Left lung (tissue), 10 donors: Measurements from ENCODE around the gene HOXD13. TPM values are rescaled to one million over a fixed set of nuclear protein-coding genes. Genes with fewer than 3 reads are reported as not detected.
A peak's percentile ranks its signal among the peaks of the same experiment; 100 is the strongest.

Experiments used
- ATAC-seq: fragments of 200-7000 bp; cut with Tn5 transposase; one replicate; pipeline ENCODE4 v1.9.1; 2020; ENCODE audit warnings: moderate library complexity
- DNase-seq, 4 donors: peaks; one replicate each; pipeline ENCODE4 v3.0.0-alpha.2; 2013 to 2020
- H3K27ac ChIP-seq, 2 donors: fragments of 200-600 bp; sonication (generic) in 1 of 2; one replicate each; pipeline versions ENCODE4 v1.5.0 to v1.8.0; 2020 to 2021
- H3K27me3 ChIP-seq, 2 donors: fragments of 200-600 bp; sonication (generic) in 1 of 2; one replicate each; pipeline versions ENCODE4 v1.5.0 to v1.8.0; 2020 to 2021
- H3K36me3 ChIP-seq, 2 donors: fragments of 200-600 bp; sonication (generic) in 1 of 2; one replicate each; pipeline versions ENCODE4 v1.5.0 to v1.8.0; 2020 to 2021
- H3K4me1 ChIP-seq, 2 donors: fragments of 200-600 bp; one replicate each; pipeline ENCODE4 v1.8.0; 2021
- H3K4me3 ChIP-seq, 2 donors: fragments of 200-600 bp; sonication (generic) in 1 of 2; one replicate each; pipeline versions ENCODE4 v1.5.0 to v1.8.0; 2020 to 2021; ENCODE audit warnings: mild to moderate bottlenecking in 1 of 2
- H3K9me3 ChIP-seq, 2 donors: fragments of 200-600 bp; sonication (generic) in 1 of 2; one replicate each; pipeline versions ENCODE4 v1.5.0 to v1.8.0; 2020 to 2021
- intact Hi-C, 2 donors: fragments of 100-400 bp; cut with DNase I; formaldehyde crosslinking; loops; one replicate each; pipeline versions ENCODE4 v1.11.2 to v1.14.2; 2022
- polyA plus RNA-seq, 6 donors: library from polyadenylated mRNA; unstranded; fragments of 120-200 nt; gene quantifications; one replicate each; pipeline ENCODE4 v1.2.1, GENCODE V29; 2013; ENCODE audit not compliant: insufficient read length in 6 of 6
- total RNA-seq, 2 donors: library from RNA; stranded (reverse); fragmentation: NEBNext Ultra II Directional; extraction: Animal tissue kit (Norgen Biotek cat#: 25700); gene quantifications; one replicate each; pipeline ENCODE4 v1.2.1, GENCODE V29; 2021
- TF ChIP-seq, protein P1 (sequence below), 2 donors: fragments of 200-600 bp; sonication (generic) in 1 of 2; IDR thresholded peaks; one replicate each; pipeline versions ENCODE4 v1.5.0 to v1.8.0; 2021; ENCODE audit warnings: antibody characterized with exemption in 2 of 2
- donor health status: DM: no; HTN: yes; CAD: no.
- donor health status: DM: no; HTN: no; CAD: no.

HOXD13 gene
- total and polyA plus RNA-seq, 8 donors, result not detected

DNA sequence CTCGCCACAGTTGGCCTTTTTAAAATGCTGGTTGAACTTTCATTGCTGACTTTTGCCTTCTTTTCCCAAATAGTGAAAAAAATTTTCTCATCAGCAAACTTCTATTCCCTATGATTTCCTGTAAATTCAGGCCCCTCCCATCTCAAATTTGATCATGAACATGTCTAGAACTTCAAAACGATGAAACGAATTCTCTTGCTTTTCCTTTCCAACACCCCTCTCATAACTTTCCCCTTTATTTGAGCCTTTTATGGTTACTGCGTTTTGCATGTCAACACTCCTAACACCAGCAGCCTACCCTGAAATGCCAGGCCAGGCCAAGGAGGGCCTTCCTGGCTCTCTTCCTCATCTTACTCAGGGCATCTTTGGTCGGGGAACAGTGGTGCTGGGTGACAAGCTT lies 1.7 kb upstream of the HOXD13 start:
- peaks cover 0 to 27% of the 10 kb centered on the region in 2 donors for H3K4me1 ChIP-seq
- ATAC-seq, result no peak
- DNase-seq, result no peak
- H3K27ac ChIP-seq, result no peak overlapping the region
- no peak overlapping the region for H3K4me3 ChIP-seq
- TF ChIP-seq, protein P1, sequence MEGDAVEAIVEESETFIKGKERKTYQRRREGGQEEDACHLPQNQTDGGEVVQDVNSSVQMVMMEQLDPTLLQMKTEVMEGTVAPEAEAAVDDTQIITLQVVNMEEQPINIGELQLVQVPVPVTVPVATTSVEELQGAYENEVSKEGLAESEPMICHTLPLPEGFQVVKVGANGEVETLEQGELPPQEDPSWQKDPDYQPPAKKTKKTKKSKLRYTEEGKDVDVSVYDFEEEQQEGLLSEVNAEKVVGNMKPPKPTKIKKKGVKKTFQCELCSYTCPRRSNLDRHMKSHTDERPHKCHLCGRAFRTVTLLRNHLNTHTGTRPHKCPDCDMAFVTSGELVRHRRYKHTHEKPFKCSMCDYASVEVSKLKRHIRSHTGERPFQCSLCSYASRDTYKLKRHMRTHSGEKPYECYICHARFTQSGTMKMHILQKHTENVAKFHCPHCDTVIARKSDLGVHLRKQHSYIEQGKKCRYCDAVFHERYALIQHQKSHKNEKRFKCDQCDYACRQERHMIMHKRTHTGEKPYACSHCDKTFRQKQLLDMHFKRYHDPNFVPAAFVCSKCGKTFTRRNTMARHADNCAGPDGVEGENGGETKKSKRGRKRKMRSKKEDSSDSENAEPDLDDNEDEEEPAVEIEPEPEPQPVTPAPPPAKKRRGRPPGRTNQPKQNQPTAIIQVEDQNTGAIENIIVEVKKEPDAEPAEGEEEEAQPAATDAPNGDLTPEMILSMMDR (IDR thresholded peaks at IDR 0.05), result no peak
- intact Hi-C loops, result loop anchor here in 1 of 2 donors (10.0 kb wide), 1 partner anchor 406 kb away; no protein-coding TSS in a partner anchor
- H3K36me3 ChIP-seq, result no peaks in the 10 kb centered on the region
- no peaks in the 10 kb centered on the region for H3K9me3 ChIP-seq
- H3K27me3 ChIP-seq, result peaks cover 100% of the 10 kb centered on the region in 2 donors

DNA sequence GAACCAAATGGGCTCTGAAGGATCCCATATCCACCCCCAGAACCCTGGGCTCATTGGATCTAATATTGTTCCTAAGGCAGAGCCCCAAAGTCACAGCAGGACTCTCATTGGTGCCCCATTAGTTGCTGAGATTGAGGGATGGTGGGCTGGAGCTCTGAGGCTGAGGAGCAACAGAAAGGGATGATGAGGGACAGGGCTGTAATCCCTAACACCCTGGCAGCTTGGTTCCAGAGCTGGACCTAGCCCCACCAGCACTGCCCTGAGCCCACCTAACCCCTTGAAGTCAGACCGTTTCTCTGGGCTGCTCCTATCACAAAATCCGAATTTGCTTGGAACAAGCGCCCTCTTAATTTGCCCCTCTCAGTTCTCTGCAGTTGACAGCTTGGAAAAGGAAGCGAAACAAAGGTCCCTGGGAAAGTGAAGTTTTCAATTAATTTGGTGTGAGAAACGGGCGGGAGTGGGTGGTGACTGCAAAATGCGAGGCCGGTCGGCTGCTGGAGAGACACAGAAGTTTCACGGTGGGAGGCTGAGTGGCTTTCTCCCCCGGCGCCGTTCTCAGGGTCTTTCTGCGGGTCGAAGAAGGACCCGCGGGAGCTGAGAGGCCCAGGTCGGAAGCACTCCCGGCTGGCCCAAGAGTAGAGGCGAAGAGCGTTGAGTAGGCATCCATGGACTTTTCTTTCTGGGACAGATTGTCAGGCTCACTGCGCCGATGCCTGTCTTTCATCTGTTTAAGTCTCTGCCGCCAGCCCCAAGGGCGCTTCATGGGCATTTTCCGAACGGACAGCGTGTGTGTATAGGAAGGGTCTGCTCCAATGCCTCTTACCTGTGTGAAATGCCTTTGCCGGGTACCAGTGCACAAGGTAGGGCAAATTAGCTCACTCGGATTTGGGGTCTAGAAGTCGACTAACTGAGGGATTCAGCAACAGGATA lies 927 bp upstream of the HOXD13 start:
- TF ChIP-seq, protein P1 (IDR thresholded peaks at IDR 0.05), result no peak
- H3K27ac ChIP-seq, result no peak overlapping the region
- intact Hi-C loops, result loop anchor here in 1 of 2 donors (10.0 kb wide), 1 partner anchor 407 kb away; no protein-coding TSS in a partner anchor
- ATAC-seq (no peak), DNase-seq (no peak)
- peaks cover 0 to 24% of the 10 kb centered on the region in 2 donors for H3K4me1 ChIP-seq
- no peaks in the 10 kb centered on the region for H3K9me3 ChIP-seq
- peaks cover 100% of the 10 kb centered on the region in 2 donors for H3K27me3 ChIP-seq
- H3K36me3 ChIP-seq, result no peaks in the 10 kb centered on the region
- no peak overlapping the region for H3K4me3 ChIP-seq

DNA sequence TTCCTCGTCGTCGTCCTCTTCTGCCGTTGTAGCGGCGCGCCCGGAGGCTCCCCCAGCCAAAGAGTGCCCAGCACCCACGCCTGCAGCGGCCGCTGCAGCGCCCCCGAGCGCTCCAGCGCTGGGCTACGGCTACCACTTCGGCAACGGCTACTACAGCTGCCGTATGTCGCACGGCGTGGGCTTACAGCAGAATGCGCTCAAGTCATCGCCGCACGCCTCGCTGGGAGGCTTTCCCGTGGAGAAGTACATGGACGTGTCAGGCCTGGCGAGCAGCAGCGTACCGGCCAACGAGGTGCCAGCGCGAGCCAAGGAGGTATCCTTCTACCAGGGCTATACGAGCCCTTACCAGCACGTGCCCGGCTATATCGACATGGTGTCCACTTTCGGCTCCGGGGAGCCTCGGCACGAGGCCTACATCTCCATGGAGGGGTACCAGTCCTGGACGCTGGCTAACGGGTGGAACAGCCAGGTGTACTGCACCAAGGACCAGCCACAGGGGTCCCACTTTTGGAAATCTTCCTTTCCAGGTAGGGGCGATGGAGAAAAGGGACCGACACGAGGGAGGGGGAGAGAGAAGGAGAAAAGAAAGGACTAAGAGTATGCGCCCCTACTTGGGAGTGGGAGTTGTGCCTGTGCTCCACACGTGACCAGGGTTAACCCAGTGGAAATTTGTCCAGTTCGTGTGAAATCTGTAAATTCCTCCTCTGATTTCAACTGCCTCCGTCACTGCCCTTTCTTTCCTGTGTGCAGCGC lies 800 bp downstream of the HOXD13 start:
- TF ChIP-seq, protein P1 (IDR thresholded peaks at IDR 0.05), result no peak
- peak in 1 of 4 donors; percentile 75 for DNase-seq
- H3K27ac ChIP-seq, result no peak overlapping the region
- ATAC-seq, result no peak
- no peaks in the 10 kb centered on the region for H3K9me3 ChIP-seq
- H3K4me3 ChIP-seq, result no peak overlapping the region
- no peaks in the 10 kb centered on the region for H3K36me3 ChIP-seq
- peaks cover 99 to 100% of the 10 kb centered on the region in 2 donors for H3K27me3 ChIP-seq
- H3K4me1 ChIP-seq, result peaks cover 3 to 32% of the 10 kb centered on the region in 2 donors
- intact Hi-C loops, result loop anchor here in 1 of 2 donors (10.0 kb wide), 1 partner anchor 409 kb away; no protein-coding TSS in a partner anchor

DNA sequence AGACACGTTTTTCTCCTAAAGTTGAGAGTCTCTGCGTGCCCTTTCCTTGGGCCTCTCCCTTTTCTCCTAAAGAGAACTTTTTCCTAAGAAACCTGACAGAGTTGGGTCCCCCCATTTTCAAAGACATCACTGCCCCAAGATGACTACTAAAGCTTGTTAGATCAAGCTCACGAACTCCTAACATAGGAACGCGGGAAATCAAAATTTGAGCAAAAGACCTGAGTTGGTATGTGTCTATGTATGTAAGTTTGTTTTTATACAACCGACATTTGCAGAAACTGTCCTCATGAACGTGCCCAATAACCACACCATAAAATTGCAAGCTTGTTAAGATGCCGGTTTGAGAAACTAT lies 1.4 kb downstream of the HOXD13 start:
- H3K27ac ChIP-seq, result no peak overlapping the region
- H3K9me3 ChIP-seq, result no peaks in the 10 kb centered on the region
- TF ChIP-seq, protein P1 (IDR thresholded peaks at IDR 0.05), result no peak
- H3K4me1 ChIP-seq, result peaks cover 3 to 30% of the 10 kb centered on the region in 2 donors
- no peak overlapping the region for H3K4me3 ChIP-seq
- no peak for ATAC-seq
- no peak for DNase-seq
- peaks cover 99 to 100% of the 10 kb centered on the region in 2 donors for H3K27me3 ChIP-seq
- H3K36me3 ChIP-seq, result no peaks in the 10 kb centered on the region
- intact Hi-C loops, result loop anchor here in 1 of 2 donors (10.0 kb wide), 1 partner anchor 409 kb away; no protein-coding TSS in a partner anchor
